Measurements from ENCODE around the gene HOXC13.

Gene HOXC13

DNA sequence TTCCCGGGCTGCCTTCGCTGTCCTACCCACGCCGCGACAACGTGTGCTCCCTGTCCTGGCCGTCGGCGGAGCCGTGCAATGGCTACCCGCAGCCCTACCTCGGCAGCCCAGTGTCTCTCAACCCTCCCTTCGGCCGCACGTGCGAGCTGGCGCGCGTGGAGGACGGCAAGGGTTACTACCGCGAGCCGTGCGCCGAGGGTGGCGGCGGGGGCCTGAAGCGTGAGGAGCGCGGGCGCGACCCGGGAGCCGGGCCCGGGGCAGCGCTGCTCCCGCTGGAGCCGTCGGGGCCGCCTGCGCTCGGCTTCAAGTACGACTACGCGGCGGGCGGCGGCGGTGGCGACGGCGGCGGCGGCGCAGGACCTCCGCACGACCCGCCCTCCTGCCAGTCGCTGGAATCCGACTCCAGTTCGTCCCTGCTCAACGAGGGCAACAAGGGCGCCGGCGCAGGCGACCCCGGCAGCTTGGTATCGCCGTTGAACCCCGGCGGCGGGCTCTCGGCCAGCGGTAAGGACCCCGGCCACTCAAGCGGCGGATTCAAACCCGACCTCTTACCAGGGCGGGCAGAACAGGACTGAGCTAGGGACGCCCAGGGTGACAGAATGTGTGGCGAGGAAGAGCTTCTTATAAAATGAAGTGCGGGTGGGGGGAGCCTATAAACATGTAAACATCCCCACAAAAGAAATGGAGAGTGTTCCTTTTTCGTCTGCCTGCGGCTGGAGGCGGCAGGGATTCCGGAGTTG is 16.6 kb downstream of the HOXC13 start:
- DNase-seq, result no peak

GRCh38 chr12:53955776-53956250 is 17.2 kb downstream of the HOXC13 start:
- DNase-seq, result no peak

DNA sequence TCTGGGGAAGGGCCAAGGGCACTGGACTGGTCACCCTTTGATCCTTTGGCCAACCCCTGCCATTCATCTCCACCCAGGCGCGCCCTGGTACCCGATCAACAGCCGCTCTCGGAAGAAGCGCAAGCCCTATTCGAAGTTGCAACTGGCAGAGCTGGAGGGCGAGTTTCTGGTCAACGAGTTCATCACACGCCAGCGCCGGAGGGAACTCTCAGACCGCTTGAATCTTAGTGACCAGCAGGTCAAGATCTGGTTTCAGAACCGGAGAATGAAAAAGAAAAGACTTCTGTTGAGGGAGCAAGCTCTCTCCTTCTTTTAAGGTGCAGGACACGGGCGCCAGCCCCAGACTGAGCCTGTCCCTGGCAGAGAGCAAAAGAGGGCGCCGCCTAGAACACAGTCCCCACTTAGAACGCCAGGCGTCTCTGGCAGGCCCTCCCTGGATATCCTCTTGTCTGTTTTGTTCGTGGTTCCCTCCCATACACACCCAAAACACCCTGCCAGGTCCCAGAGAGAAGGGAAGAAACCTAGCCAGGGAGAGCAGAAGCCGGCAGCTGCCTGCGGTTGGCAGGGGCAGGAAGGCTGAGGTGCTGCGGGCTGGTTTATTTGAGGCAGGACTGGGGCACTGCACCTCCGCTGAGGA is 17.7 kb downstream of the HOXC13 start:
- DNase-seq, result no peak

DNA sequence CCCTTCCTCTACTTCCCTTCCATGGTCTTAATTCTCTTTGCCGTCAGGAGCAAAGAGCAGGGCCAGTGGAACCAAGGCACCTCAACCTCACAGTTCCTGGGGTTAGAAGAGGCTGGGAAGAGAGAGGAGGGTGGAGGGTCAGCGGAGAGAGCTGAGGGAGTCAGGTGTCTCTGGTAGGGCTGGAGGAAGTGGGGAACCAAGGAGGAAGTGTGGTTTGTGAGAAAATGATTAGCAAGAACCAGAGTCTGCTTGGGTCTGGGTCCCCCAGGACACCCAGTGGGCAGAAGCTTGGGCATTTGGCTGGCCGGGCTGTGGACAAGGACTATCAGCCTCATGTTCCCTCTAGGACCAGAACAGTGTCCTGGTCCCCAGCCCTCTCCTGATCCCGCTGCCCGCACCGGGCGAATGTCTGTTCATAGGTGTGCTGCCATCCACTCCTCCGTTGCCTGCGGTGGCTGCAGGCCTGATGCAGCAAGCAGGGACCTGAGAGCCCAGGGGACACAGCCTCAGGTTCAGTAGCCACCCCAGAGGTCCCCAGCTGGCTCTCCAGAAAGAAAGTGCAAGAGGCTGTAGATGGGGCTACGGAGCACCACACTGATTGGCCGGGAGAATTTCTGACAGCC is 18.4 kb downstream of the HOXC13 start:
- no peak for DNase-seq

GRCh38 chr12:53958128-53958527 is 19.5 kb downstream of the HOXC13 start:
- no peak for DNase-seq

DNA sequence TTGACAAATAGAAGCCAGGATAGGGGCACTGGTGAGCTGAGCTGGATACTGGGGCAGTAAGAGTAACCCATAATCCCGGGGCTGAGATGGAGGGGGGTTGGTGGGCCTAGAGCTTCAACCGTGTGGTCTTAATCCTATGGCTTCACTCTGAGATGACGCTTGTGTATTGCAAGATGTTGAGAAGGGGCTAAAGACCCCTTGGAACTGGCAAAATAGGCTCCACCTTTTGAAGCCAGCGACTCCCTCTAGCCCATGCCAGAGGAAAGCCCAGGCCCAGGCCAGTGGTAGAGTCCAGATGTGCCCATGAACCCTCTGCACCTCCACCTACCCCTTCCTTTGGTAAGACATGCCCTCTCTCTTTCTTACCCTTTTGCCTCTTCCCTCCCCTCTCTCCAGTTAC is 20.7 kb downstream of the HOXC13 start:
- DNase-seq, result no peak

GRCh38 chr12:53960187-53961024 is 21.8 kb downstream of the HOXC13 start:
- DNase-seq, result no peak

GRCh38 chr12:53961025-53961761 is 22.6 kb downstream of the HOXC13 start:
- DNase-seq, result no peak

GRCh38 chr12:53963005-53963404 is 24.4 kb downstream of the HOXC13 start:
- DNase-seq, result no peak

- no peak for DNase-seq
Observed at GRCh38 chr12:53963434-53964314, 25.0 kb downstream of the HOXC13 start.

DNA sequence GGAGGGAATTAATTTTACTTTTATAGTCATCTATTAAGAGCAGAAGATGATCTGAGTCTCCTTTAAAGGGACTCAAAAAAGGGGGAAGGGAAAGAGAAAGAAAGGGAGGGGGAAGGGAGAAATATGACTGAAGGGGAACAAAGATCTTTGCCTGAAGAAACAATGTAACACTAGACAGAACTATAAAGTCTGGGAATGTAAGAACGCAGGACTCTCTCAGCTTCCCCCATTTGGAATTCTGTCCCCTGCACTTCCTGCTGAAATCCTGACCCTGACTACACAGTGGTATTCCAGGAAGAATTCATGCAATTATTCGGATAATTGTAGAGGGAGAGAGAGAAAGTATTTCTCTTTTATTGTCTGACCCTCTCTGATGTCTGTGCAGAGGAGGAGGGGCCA is 25.7 kb downstream of the HOXC13 start:
- DNase-seq, result no peak

GRCh38 chr12:53965281-53966084 is 26.9 kb downstream of the HOXC13 start:
- no peak for DNase-seq

DNA sequence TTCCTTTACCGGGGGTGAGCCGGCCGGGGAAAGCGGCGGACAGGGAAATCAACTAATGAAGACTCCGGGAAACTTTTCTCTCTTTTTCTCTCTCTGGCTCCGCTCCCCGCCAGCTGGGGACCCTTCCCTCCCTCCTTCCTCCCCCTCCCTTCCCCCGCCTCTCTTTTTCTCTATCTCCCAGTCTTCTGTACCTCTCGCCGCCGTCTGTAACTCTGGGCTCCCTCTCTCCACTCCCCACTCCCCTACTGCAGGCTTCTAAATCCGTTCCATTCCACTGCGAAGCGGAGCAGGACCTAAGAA is 27.4 kb downstream of the HOXC13 start:
- no peak for DNase-seq

DNA sequence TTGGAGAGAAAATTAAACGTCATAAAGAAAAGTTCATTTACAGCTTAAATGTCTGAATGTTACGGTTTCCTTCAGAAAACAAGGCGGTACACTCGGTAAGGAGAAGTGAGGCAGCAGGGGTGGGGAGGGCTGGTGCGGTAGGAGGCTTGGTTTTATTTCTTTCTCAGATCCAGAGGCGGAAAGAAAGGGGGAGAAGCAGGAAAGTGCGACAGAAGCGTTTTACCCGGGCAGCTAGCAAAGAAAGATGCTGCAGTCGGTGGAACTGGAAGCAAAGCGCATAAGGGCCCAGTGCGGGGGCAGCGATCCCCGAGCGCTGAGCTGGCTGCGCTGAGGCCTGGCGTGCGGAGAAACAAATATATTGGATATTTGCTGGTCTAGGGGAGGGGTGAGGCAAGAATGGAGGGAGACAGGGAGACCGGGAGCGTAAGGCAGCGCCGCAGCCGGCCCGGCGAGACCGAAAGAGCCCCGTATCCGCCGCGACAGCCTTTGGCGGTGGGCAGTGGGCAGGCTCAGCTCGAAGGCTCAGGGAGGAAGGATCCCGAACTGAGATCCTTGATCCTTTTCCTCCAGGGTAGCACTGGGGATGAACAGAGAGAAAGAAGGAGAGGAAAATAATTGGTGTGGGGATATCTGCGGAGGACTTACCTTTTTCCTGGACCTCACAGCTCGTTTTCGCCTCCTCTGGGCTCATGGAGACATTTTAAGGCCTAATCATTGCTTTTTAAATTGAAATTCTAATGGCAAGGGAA is 27.9 kb downstream of the HOXC13 start:
- no peak for DNase-seq

DNA sequence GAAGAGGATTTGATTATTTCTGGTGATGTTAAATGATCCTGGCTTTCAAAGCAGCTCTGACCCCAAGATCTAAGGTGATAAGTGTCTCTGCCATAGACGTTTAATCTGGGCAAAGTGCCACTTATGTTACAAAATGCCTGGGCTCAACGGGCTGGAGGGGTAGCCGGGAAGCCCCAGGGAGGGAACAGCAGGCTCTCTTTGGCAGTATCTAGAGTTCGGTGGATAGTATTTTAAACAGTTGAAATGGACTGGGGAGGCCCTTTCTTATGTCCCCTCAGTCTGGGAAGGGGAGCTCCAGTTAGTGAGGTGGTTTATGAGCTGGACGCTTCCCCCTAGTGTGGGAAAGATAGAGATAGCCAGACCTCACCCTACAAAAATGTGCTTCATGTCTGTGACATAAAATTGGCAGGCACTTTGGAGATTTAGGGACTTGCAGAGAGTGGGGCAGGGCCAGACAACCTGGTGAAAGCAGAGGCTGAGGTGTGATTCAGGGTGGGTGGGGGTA is 28.8 kb downstream of the HOXC13 start:
- DNase-seq, result no peak

DNA sequence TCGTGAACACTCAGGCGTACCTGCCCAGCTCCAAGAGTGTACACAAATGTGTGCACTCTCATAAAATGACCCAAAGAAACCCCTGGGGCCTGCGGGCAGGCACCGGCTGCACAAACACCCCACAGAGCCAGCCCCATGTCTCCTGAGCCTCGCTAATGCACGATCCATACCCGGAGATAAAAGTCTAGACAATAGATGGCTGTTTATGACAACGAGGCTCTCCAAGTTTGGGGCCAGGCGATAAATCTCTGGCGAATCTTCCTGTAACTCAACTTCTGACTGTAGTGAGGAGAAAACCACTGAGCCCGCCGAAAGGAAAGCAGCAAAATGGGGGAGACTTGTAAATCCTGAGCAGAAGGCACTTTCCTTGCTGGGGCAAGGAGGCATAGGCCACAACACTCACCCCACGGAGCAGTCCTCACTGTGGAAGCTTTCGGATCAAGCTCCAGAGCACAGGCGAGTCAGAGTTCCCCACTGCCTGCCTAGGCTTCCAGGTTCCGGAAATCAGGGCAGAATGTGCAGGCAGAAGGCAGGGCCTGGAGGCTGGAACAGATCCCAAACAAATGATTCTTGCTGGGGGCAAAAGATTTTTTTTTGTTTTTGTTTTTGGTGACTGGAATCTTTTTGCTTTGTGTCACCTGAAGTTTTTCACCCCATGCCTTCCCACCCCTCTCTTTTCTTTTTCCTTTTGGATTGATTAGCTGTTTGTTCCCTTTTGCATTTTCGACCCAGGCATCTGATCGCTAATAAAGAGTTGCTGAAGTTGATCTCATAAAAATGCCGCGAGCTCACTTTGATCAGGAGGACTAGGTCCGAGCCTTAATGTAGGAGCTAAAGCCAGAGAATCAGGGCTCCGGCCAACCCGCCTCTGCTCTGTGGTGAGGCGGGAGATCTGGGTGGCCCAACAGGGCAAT is 29.8 kb downstream of the HOXC13 start:
- no peak for DNase-seq

DNA sequence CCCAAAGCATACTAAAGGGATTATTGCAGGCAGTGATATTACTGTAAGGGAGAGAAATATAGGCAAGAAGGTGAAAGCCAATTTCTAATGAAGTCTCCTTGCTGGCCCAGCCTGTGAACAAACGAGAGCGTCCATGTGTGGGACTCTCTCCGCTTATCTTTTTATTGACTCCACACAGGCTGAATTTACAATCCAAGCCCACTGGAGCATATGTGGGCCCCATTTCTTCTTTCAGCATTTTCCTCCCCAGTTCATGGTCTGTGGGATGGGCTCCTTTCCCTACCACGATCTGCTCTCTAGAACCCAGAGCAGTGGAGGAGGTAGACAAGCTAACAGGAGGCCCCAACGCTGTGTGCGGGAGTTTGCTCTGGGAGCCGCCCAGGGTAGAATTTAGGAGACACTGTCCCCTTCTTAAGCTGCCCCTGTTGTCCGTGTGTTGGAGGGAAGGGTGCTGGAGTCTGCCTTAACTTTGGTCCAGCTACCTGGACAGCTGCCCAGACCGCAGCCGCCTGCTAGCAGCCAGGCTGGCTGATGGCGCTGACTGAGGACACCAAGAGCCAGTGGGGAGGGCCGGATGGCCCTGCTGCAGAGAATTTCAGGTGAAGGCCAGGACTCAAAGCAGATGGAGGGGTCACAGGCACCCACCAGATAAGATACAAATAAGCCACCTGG is 31.1 kb downstream of the HOXC13 start:
- DNase-seq, result no peak

- DNase-seq, result no peak
Observed at GRCh38 chr12:53970451-53970850, 31.8 kb downstream of the HOXC13 start.
